ENCODE data around the gene ZNF664. TPM values are rescaled to one million over a fixed set of nuclear protein-coding genes. Genes with fewer than 3 reads are reported as not detected.

Gene ZNF664
- total RNA-seq, 1 donor, result 95.2 TPM

GRCh38 chr12:123956249-123956648 is 16.8 kb upstream of the ZNF664 start:
- DNase-seq (ENCODE audit: insufficient read length, low spot score, missing footprints), result no peak
- Histone ChIP-seq H3K36me3 (ENCODE audit: insufficient read depth, low read length) (peaks cover 2% of the 10 kb centered on the region), H3K4me3 (ENCODE audit: insufficient read depth, low read length) (no peak overlapping the region), H3K79me2 (ENCODE audit: insufficient read depth, low read length) (peaks cover 24% of the 10 kb centered on the region), H3K27me3 (ENCODE audit: insufficient read depth, low read length) (no peaks in the 10 kb centered on the region), H3K9me3 (ENCODE audit: low read depth, low read length) (no peaks in the 10 kb centered on the region), H2AFZ (ENCODE audit: low read length) (no peak overlapping the region), H3K27ac (ENCODE audit: low read depth, low read length) (no peak overlapping the region), H3K4me1 (ENCODE audit: insufficient read depth, low read length) (peaks cover 10% of the 10 kb centered on the region), H4K20me1 (ENCODE audit: insufficient read depth, low read length) (peaks cover 30% of the 10 kb centered on the region), H3K4me2 (ENCODE audit: insufficient read depth, low read length) (no peak overlapping the region)
- TF ChIP-seq CTCF (IDR thresholded peaks at IDR 0.05; ENCODE audit: extremely low read depth, low read depth, low read length), result no peak

GRCh38 chr12:123957196-123957595 is 15.8 kb upstream of the ZNF664 start:
- Histone ChIP-seq H3K27ac (ENCODE audit: low read depth, low read length) (no peak overlapping the region), H3K4me3 (ENCODE audit: insufficient read depth, low read length) (no peak overlapping the region), H3K4me1 (ENCODE audit: insufficient read depth, low read length) (peaks cover 5% of the 10 kb centered on the region), H3K9me3 (ENCODE audit: low read depth, low read length) (no peaks in the 10 kb centered on the region), H3K27me3 (ENCODE audit: insufficient read depth, low read length) (no peaks in the 10 kb centered on the region), H4K20me1 (ENCODE audit: insufficient read depth, low read length) (peaks cover 31% of the 10 kb centered on the region), H3K79me2 (ENCODE audit: insufficient read depth, low read length) (peaks cover 27% of the 10 kb centered on the region), H3K4me2 (ENCODE audit: insufficient read depth, low read length) (no peak overlapping the region), H3K36me3 (ENCODE audit: insufficient read depth, low read length) (peaks cover 2% of the 10 kb centered on the region), H2AFZ (ENCODE audit: low read length) (no peak overlapping the region)
- no peak for DNase-seq (ENCODE audit: insufficient read length, low spot score, missing footprints)
- TF ChIP-seq CTCF (IDR thresholded peaks at IDR 0.05; ENCODE audit: extremely low read depth, low read depth, low read length), result no peak

- peaks cover 2% of the 10 kb centered on the region for H3K36me3 ChIP-seq (ENCODE audit: insufficient read depth, low read length)
- H3K4me1 ChIP-seq (ENCODE audit: insufficient read depth, low read length), result no peaks in the 10 kb centered on the region
- no peak overlapping the region for H3K4me2 ChIP-seq (ENCODE audit: insufficient read depth, low read length)
- peaks cover 30% of the 10 kb centered on the region for H4K20me1 ChIP-seq (ENCODE audit: insufficient read depth, low read length)
- peaks cover 36% of the 10 kb centered on the region for H3K79me2 ChIP-seq (ENCODE audit: insufficient read depth, low read length)
- DNase-seq (ENCODE audit: insufficient read length, low spot score, missing footprints), result no peak
- TF ChIP-seq CTCF (IDR thresholded peaks at IDR 0.05; ENCODE audit: extremely low read depth, low read depth, low read length), result no peak
- no peak overlapping the region for H3K4me3 ChIP-seq (ENCODE audit: insufficient read depth, low read length)
- H3K9me3 ChIP-seq (ENCODE audit: low read depth, low read length), result no peaks in the 10 kb centered on the region
- H3K27ac ChIP-seq (ENCODE audit: low read depth, low read length), result no peak overlapping the region
- no peak overlapping the region for H2AFZ ChIP-seq (ENCODE audit: low read length)
- H3K27me3 ChIP-seq (ENCODE audit: insufficient read depth, low read length), result no peaks in the 10 kb centered on the region
These were observed 14.6 kb upstream of the ZNF664 start for GRCh38 chr12:123958462-123958861.

- H3K27ac ChIP-seq (ENCODE audit: low read depth, low read length), result no peak overlapping the region
- H2AFZ ChIP-seq (ENCODE audit: low read length), result no peak overlapping the region
- peaks cover 2% of the 10 kb centered on the region for H3K36me3 ChIP-seq (ENCODE audit: insufficient read depth, low read length)
- H4K20me1 ChIP-seq (ENCODE audit: insufficient read depth, low read length), result peaks cover 30% of the 10 kb centered on the region
- H3K27me3 ChIP-seq (ENCODE audit: insufficient read depth, low read length), result no peaks in the 10 kb centered on the region
- H3K9me3 ChIP-seq (ENCODE audit: low read depth, low read length), result no peaks in the 10 kb centered on the region
- no peak for DNase-seq (ENCODE audit: insufficient read length, low spot score, missing footprints)
- TF ChIP-seq CTCF (IDR thresholded peaks at IDR 0.05; ENCODE audit: extremely low read depth, low read depth, low read length), result no peak
- no peak overlapping the region for H3K4me3 ChIP-seq (ENCODE audit: insufficient read depth, low read length)
- no peaks in the 10 kb centered on the region for H3K4me1 ChIP-seq (ENCODE audit: insufficient read depth, low read length)
- peaks cover 38% of the 10 kb centered on the region for H3K79me2 ChIP-seq (ENCODE audit: insufficient read depth, low read length)
- no peak overlapping the region for H3K4me2 ChIP-seq (ENCODE audit: insufficient read depth, low read length)
These were observed 14.1 kb upstream of the ZNF664 start for GRCh38 chr12:123958876-123959275.
